HG03108 (cell line): Measurements from ENCODE around the gene GPR45.

ENCODE experiments used
- ATAC-seq: cut with Tn5 transposase; IDR thresholded peaks from one replicate; pipeline ENCODE4 v1.9.1; 2021; ENCODE audit warnings: moderate library complexity; ENCODE audit not compliant: unreplicated experiment

Gene GPR45

DNA sequence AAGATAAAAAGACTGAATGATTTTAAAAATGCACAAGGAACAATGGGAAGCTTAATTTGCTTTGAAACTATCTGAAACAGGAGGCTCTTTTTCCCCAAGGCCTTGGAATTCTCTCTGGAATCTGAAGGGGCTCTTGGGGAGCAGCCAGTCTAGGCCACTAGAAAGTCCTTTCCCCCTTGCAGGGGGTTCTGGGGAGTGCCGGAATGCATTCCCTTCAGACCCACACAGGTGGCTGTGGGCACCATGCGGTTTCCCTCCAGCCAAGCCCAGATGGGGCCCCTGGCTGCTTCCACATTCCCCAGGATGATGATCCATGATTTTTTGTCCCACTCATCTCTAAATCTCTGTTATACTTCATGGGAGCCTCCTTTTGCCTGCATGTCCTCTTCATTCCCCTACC lies 10.7 kb downstream of the GPR45 start:
- ATAC-seq, result no peak

DNA sequence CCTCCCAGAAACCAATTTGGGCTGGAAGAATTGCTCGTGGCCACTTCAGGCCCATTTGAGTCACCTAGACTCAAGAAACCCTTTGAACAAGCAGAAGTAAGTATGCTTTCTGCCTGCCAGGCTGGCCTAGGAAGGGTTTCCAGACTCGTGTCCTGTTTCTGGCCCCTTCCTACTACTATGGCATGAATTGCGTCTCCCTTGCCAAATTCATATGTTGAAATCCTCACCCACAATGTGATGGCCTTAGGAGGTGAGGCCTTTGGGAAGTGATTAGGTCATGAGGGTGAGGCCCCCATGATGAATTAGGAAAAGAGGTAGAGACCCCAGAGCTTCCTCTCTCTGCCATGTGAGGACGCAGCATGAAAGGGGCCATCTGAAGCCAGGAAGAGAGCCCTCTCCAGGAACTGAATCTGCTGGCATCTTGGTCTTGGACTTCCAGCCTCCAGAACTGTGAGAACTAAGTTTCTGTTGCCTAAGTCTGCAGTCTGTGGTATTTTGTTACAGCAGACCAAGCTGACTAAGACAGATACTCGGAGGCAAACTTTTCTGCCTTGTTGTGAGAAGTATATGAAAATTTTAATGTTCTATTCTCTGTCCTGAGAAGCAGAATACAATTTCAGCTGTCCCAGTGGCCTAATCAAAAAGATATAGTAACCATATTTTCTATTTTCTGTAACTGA lies 13.1 kb downstream of the GPR45 start:
- no peak for ATAC-seq

DNA sequence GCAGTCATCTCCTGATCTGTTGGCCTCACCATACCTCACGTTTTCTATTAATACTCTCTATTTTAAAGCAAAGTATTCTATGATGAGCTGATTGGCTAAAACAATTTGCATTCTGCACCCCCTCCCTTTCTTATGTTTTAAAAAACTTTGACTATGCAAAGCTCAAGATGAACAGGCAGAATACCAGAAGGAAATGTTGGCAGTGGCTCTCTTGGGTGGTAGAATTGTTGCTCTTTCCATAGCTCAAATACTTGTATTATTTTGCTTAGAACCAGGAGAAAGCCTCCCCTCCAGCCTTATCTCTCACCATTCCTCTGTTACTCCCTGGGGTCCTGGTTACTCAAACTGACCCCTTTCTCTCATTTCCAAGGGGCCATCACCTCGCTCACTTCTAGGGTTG lies 14.4 kb downstream of the GPR45 start:
- ATAC-seq, result no peak

DNA sequence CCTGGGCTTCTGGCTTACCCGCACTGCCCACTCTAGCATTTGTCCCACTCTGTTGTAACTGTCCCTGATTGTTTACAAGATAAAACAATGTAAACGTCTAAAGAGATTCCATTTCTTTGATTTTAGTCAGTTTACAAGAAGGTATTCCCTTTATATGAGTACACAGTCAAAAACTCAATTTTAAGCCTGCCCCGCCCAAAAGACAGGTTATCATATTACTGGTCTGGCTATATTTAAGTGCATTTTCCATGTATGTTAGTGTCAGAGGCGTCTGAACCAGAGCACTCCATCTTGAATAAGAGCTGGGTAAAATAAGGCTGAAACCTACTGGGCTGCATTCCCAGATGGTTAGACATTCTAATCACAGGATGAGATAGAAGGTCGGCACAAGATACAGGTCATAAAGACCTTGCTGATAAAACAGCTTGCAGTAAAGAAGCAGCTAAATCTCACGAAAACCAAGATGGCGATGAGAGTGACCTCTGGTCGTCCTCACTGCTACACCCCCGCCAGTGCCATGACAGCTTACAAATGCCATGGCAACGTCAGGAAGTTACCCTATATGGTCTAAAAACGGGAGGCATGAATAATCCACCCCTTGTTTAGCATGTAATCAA lies 15.0 kb downstream of the GPR45 start:
- ATAC-seq, result no peak

DNA sequence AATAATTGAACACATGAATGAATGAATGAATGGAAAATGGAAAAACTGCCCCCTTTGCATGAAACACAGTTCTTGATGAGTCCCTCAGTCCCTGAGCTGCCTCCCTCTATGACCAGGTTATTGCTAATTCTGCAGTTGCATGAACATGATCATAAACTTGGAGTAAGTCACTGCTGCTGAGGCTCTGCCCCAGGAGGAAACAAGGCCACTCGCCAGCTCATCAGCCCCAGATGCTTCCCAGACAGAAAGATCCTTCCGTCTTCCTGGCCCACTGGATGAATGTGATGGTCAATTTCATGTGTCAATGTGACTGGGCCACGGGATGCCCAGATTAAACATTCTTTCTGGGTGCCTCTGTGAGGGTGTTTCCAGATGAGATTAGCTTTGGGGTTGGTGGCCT lies 16.4 kb downstream of the GPR45 start:
- ATAC-seq, result no peak

DNA sequence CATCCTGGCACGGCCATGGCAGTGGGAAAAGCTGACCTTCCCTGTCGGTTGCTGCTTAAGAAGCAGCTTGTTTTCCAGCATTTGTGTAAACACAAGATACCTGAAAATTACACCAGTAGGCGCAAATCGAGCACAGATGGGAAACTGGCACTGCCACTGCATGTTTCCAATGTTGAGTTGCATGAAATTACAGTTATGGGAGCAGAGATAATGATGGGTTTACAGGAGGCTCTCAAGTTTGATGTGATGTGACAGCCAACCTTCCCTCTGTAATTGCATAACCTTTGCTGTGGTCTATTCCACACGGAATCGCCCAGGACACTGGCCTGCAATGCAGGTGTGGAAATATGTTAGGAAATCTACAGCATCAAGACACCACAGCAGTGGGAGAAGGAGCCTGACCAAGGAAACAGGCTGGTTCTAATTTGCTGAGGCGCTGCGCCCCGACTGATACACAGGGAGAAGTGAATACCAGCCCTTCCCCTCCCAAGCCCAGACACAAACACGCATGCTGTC lies 17.4 kb downstream of the GPR45 start:
- no peak for ATAC-seq

DNA sequence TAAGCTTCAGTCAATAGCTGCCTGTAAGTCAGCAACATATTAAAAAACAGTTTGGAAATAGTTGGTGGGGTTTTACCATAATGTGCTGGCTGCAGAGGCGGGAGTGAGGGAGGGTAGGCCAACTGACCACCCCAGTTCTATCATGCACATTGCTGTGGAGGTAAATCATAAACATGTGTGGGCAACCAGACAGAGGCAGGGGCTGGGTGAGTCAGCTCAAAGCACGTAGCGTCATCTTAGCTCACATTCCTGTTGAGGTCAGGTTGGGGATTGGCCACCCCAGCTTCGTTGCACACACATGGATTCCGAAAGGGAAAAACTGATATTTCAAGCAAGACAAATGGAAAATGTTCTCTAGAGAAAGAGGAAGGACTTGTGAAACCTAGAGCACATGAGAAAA lies 19.5 kb downstream of the GPR45 start:
- ATAC-seq, result no peak

DNA sequence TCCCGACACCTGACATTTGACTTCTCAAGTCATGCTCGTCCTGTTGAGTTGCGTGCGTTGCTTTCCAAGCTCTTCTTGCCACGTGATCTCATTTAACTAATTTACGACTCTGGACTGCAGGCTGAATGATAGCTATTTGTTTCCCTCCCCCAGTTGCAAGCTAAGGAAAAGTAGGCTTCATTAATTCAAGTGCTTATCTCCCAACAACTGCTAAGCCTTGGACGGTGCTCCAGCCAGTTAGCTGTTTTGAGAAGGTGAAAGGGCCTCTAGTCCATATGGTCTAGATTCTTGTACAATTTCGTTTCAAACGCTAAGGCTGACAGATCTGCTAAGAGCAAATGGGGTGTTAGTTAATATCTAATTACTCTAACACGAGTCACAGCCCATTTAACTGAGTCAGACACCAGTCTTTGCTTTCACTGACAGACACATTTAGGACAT lies 21.1 kb downstream of the GPR45 start:
- ATAC-seq, result no peak

DNA sequence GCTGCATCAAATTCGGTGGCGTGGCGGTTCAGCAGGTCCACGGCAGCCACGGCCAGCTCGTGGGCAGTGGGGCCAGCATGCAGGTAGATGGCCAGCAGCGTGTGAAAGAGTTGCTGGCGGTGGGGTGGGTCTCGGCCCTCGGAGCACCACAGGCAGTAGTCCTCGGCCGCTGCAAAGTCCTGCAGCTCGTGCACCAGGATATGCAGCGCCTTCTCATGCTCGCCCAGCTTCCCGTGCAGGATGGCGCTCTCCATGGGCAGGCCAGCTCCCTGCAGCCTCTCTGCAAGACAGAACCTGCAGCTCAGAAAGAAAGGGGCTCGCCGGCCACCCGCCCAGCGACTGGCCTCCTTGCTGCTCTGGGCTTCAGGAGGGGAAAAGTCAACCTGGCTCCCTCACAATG lies 27.9 kb downstream of the GPR45 start:
- no peak for ATAC-seq

DNA sequence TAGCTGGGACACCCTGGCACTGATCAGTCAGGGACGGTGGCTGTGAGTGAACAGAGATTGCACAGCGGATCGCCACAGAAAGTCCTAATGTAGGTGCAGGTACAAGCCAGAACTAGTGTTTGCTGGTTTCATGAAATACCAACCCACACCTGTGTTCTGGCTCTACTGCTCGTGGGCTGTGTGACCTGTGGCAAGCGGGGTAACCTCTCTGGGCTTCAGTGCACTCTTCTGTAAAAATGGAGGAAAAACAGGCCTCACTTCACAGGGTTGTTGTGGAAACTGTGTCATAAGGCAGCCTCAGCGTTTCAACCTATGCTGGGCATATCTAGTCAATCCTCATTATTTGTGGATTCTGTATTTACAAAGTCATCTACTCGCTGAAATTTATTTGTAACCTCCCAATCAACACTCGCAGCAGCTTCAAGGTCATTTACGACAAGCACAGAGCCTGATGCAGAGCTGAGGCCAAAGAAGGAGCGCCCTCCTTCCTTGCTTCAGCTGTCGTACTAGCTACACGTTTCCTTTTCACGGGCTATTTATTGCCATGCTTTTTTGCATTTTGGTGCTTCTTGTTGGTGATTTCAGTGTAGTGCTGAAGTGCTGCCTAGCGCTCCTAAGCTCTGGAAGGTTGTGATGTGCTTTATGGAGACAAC lies 30.0 kb downstream of the GPR45 start:
- ATAC-seq, result no peak

DNA sequence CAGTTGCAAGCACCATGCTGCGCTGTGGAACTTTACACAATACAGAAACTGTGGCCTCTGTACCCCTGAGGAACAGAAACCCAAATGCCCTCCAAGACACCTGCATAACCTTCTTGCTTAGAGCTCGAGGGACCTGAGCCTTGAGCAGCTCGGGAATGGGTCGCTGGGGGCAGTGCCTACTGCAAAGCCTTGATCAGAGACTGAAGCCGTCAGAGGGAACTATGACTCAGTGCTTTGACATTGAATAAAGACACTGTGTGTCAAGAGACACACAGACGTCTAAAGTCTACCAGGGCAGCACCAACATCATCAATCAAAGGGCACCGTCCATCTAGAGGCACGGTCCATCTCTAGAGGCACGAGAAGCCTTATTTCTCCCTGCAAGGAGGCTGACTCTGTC lies 30.6 kb downstream of the GPR45 start:
- ATAC-seq, result no peak

DNA sequence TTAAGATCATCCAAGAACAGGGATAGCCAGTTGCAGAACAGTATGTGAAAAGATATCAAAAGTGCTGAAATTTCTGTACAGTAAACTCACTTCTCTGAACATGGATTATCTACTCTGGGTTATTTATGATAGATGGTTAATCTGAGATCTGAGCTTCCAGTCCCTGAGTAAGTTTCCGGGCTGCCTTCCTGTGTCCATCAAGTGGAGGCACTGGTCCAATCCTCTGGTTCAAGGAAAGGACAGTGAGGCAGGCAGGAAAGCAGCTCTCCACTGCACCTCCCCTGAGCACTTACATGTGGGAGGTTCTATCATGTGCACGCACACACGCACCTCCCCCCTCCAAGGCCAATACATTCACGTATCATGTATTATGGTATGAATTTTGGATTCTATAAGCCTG lies 32.5 kb downstream of the GPR45 start:
- no peak for ATAC-seq

DNA sequence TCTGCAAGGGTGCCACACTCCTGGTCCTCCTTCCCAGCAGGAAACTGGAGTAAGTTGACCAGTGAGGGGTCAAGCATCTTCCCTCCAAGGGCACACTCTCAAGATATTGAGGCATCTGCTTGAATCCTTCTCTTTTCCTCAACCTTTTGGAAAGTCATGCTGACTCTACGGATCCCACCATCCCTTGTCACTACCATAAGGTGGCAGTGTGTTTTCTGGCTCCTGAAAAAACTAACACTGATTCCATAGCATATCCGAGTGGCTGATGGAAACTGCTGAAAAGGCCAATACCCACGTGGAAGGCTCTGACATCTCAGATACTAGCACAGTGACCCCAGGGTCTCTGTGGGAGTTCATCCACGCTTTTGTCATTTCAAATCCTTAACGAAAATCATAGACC lies 37.1 kb downstream of the GPR45 start:
- ATAC-seq, result no peak

DNA sequence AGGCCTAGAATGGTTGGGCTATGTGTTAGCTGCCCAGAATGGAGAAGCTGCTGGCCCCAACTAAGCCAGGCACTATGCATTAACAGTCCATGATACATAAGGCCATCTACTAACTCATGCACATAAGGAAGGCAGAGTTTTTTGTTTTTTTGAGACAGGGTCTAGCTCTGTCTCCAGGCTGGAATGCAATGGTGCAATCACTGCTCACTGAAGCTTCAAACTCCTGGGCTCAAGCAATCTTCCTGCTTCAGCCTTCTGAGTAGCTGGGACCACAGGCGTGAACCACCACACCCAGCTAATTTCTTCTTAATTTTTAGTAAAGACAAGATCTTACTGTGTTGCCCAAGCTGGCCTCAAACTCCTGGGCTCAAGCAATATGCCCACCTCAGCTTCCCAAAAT lies 37.6 kb downstream of the GPR45 start:
- no peak for ATAC-seq

DNA sequence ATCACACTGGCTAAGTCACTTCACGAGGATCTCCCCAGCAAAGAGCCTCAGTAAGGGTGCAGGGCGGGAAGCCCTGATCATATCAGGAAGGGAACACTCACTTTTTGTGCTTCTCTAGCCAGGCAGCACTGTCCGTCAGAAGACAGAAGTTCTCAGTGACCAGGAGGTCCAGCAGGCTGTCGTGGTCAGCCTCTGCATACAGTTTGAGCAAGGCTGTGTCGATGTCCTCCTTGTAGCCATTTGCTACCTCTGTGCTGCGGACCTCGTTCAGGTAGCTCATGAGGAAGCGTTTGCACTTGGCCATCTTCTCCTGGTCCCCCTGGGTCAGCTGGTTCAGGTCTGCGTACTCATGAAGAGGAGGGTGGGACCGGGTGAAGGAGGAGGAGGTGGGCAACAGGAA lies 38.7 kb downstream of the GPR45 start:
- no peak for ATAC-seq

DNA sequence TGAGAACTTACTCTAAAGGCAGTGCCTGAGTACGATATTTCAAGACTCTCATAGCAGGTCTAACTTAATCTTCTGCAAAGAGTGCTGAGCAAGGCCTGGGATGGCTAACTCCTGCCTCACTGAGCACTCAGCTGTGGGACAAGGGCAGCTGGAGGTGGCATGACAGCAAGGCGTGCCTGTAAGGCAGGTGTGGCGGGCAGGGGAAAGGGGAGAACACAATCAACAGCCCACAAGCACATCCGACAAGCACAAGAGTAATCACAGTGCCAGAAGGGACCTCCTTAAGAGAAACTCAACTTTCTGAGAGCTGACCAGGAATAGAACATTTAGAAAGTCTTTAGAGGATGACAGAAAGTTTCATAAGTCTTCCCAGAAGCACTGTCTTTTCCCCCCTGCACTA lies 42.0 kb downstream of the GPR45 start:
- ATAC-seq, result no peak

DNA sequence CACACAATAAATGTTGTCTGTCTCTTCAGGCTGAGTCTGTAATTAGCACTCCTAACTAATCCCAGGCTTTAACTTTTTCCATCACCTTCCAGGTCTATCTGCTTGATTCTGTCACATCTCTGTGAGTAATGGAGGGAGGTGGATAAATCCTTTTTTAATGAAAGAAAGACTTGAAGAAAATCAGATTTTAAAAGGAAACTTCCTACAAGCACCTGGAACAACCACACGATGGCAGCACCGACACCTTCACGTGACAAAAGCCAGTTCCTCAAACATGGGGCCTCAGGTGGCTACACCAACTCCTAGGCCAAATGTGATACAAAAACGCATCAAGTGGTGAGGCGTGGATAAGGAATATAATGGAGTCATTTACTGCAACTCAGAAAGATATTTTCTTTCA lies 46.1 kb downstream of the GPR45 start:
- no peak for ATAC-seq

DNA sequence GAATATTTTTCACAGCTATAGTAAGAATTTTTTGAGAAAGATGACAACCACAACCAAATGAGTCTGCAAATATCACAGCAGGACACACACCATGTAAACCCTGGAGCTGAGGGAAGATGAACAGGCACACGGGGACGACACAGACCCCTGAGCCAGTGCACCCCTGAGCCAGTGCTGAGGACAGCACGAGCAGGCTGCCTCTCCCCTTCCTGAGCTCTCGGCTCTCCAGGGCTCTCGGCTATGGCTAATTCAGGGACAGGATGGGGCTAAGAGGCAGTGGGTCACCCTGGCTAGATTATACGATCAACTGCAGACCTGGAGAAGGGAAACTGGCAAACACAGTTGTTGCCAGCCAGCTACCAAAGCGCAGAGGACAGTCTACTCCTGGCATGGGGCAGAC lies 46.6 kb downstream of the GPR45 start:
- no peak for ATAC-seq

DNA sequence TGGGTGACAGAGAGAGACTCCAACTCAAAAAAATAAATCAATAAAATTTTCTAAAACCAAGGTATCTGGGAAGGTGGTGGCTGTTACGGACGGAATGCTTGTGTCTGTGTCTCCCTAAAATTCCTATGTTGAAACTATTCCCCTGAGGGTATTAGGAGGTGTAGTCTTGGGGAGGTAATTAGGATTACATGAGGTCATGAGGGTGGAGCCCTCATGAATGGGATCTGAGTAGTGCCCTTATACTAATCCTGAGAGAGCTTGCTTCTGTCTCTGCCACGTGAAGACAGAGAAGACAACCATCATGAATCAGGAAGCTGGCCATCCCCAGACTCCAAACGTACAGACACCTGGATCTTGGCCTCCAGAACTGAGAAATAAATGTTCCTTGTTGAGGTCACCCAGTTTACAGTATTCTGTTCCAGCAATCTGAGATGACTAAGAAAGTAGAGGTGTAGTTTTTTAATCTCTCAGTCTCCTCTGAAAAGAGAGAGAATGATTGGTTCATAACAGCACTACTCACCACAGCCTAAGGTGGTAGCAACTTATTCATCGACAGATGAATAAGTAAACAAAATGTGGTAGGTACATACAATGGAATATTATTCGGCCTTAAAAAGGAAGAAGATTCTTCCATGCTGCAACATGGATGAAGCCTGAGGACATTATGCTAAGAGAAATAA lies 49.6 kb downstream of the GPR45 start:
- no peak for ATAC-seq

DNA sequence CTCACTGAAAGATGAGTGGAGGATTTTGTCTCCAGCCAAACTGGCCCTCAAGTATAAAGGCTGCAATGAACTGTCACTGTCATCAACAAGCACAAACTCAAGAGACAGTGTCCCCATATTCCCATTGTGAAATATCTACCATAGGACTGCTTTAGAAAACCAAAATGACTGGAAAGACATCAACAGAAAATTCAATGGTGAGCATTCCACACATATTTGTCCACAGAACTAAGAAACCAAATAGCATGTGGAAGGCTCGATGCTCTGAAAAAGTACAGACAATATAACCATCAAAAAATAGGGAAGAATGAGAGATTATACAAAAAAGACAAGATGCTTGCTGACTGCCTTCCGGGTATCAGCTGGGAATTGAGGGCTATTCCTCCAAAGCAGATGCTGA lies 50.4 kb downstream of the GPR45 start:
- ATAC-seq, result no peak
